Measurements from ENCODE around the gene KCNJ15.

Gene KCNJ15

GRCh38 chr21:38300141-38300578 lies 43.4 kb downstream of the KCNJ15 start:
- DNase-seq, result peak; percentile 22

GRCh38 chr21:38301321-38302214 lies 44.8 kb downstream of the KCNJ15 start:
- no peak for DNase-seq

GRCh38 chr21:38303300-38303699 lies 46.5 kb downstream of the KCNJ15 start:
- peak; percentile 93 for DNase-seq

- DNase-seq, result peak; percentile 99
Measured at GRCh38 chr21:38306433-38307141, 49.8 kb downstream of the KCNJ15 start.

- no peak for DNase-seq
Measured at GRCh38 chr21:38307771-38308531, 51.2 kb downstream of the KCNJ15 start.

- DNase-seq, result no peak
Measured at GRCh38 chr21:38308532-38309119, 51.8 kb downstream of the KCNJ15 start.

GRCh38 chr21:38310646-38311485 lies 54.1 kb downstream of the KCNJ15 start:
- peak; percentile 71 for DNase-seq

GRCh38 chr21:38311765-38312164 lies 55.0 kb downstream of the KCNJ15 start:
- no peak for DNase-seq

- no peak for DNase-seq
Measured at GRCh38 chr21:38312822-38313221, 56.0 kb downstream of the KCNJ15 start.

- no peak for DNase-seq
Measured at GRCh38 chr21:38314558-38314957, 57.8 kb downstream of the KCNJ15 start.

GRCh38 chr21:38315122-38315521 lies 58.3 kb downstream of the KCNJ15 start:
- DNase-seq, result no peak

GRCh38 chr21:38319781-38320180 lies 63.0 kb downstream of the KCNJ15 start:
- peak; percentile 86 for DNase-seq

- peak; percentile 58 for DNase-seq
Measured at GRCh38 chr21:38321568-38321967, 64.8 kb downstream of the KCNJ15 start.

GRCh38 chr21:38322311-38322950 lies 65.6 kb downstream of the KCNJ15 start:
- DNase-seq, result peak; percentile 59

GRCh38 chr21:38323721-38324531 lies 67.1 kb downstream of the KCNJ15 start:
- DNase-seq, result peak; percentile 99

GRCh38 chr21:38325216-38325615 lies 68.4 kb downstream of the KCNJ15 start:
- DNase-seq, result no peak

GRCh38 chr21:38325731-38326420 lies 69.1 kb downstream of the KCNJ15 start:
- peak; percentile 79 for DNase-seq

GRCh38 chr21:38326429-38326828 lies 69.6 kb downstream of the KCNJ15 start:
- no peak for DNase-seq

- DNase-seq, result no peak
Measured at GRCh38 chr21:38326899-38327298, 70.1 kb downstream of the KCNJ15 start.

Data from fibroblast of skin of abdomen (primary cell).